GM12873 (cell line): ENCODE results near the gene PPCS.

Source experiments
- TF ChIP-seq, protein P1 (sequence below): IDR thresholded peaks from 2 replicates; pipeline ENCODE4 v1.5.1; 2012; ENCODE audit warnings: low read depth, mild to moderate bottlenecking, moderate library complexity, low read length, control low read depth; ENCODE audit not compliant: insufficient read depth; ENCODE audit errors: missing control alignments

Gene PPCS

DNA sequence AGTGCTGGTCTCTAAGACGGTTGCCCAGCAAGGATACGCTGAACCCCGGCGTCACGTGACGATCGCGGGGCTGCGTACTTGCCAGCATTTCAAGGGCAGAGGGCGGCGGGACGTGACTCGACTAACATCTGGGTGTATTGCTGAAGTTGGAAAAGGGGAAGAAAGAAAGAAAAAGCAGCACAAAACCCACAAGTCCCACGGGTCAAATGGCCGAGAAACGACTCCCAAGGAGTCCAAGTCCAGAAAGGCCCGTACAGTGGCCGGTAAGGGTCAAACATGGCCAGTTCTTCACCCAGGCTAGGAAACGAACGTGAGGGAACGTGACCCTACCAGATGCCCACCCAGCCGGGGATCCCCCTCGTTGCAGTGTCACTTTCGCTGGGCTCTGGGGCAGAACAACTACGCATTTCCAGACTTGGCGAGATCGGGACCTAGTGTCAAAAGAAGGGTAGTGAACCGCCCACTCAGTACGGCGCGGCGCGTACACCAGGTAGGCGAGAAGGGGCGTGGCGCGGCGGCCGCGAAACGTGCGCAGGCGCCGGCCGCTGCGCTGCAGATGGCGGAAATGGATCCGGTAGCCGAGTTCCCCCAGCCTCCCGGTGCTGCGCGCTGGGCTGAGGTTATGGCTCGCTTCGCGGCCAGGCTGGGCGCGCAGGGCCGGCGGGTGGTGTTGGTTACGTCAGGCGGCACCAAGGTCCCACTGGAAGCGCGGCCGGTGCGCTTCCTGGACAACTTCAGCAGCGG is at the start of gene PPCS, which contains the start of gene ZMYND12:
Gene PPCS (plus strand): TSS at position 534 of the 744 bp plus-strand sequence. CDS start 23 bp downstream, at position 557.
Gene ZMYND12 (minus strand): TSS at position 13 of the 744 bp plus-strand sequence. CDS start 25 bp downstream, outside the sequence.
- TF ChIP-seq, protein P1, sequence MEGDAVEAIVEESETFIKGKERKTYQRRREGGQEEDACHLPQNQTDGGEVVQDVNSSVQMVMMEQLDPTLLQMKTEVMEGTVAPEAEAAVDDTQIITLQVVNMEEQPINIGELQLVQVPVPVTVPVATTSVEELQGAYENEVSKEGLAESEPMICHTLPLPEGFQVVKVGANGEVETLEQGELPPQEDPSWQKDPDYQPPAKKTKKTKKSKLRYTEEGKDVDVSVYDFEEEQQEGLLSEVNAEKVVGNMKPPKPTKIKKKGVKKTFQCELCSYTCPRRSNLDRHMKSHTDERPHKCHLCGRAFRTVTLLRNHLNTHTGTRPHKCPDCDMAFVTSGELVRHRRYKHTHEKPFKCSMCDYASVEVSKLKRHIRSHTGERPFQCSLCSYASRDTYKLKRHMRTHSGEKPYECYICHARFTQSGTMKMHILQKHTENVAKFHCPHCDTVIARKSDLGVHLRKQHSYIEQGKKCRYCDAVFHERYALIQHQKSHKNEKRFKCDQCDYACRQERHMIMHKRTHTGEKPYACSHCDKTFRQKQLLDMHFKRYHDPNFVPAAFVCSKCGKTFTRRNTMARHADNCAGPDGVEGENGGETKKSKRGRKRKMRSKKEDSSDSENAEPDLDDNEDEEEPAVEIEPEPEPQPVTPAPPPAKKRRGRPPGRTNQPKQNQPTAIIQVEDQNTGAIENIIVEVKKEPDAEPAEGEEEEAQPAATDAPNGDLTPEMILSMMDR: peak; percentile 41

- TF ChIP-seq, protein P1: no peak
Measured at GRCh38 chr1:42414551-42415496, 41.5 kb upstream of the PPCS start.

DNA sequence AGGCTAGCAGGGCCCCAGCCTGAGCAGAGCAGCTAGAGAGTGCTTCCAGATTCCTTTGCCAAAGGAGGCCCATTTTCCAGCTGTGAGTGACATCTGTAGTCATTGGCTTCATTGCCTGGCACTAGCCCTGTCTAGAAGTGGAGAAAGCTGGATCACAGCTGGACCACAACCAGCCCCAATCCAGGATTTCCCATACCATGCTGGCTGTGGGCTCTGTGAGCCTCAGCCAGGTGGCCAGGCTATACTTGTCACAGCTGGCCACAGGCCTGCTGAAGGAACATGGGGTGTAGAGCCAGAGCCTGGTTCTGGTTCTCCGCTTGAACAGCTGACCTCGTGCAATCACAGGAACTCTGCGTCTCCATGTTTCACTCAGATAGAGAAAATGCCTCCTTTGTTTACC is 39.2 kb upstream of the PPCS start:
- TF ChIP-seq, protein P1: no peak

- TF ChIP-seq, protein P1: no peak
Measured at GRCh38 chr1:42418516-42418915, 37.8 kb upstream of the PPCS start.

DNA sequence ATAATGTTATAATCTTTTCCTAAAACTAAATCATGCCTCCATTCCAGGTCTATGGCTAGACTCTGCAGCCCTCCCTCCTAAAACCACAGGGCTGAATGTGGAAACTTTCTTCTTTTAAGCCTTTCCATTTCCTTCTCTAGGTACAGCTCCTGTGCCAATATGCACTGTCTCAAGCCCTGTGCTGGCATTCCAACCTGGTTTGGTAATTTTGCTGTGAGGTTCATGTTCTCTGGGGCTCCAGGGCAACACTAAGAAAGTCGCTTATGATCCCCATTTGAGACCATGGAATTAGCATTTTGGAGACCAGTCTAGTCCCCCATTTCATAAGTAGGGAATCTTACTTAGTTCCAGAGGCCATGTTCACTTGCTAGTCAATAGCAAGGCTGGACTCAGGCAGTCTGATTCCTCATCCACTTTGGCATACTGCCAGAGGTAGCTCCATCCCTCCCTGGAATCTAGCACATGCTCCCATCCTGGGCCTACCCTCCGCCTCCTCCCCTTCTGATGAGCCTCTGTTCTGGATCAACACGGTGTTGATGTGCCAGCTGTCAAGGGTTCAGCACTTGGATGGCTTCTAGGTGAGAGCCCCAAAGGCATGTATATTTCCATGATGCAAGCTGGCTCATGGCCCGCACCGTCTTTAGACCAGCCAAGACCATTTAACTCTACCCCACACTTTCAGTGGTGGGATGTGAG is 37.1 kb upstream of the PPCS start:
- TF ChIP-seq, protein P1: no peak

- TF ChIP-seq, protein P1: no peak
Measured at GRCh38 chr1:42420121-42420520, 36.2 kb upstream of the PPCS start.
